ENCODE measurements around the gene SLC7A11. TPM values are rescaled to one million over a fixed set of nuclear protein-coding genes. Genes with fewer than 3 reads are reported as not detected.

SLC7A11 gene
- total RNA-seq, 2 donors from 2014 or later: 3.3 to 3.4 TPM

DNA sequence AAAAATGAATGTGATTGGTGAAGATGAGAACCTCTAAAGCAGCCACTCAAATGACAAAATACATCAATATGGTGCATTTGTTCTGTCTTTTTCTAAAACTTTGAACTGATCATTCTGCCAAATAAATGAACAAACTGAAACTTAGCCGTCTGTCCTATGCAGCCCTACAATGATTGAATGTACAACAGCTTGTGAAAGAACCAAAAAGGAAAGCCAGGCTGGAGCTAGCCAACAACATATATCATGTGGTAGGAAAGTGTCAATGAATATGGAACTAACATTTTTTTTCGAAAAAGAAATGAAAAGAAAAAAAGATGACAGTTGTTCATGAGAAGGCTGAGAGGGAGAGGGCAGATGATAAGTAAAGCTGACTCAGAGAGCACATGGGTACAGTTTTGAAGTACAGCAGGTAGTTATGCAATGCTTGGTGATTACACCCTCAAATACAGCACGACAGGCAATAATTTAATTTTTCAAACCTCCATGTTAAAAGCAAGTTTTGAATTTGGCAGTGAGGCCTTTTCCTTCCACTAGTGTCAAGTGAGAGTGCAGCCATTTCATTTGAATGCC, 21.2 kb upstream of the SLC7A11 start:
- no peaks in the 10 kb centered on the region for H3K27me3 ChIP-seq
- TF ChIP-seq POLR2A (IDR thresholded peaks at IDR 0.05): no peak
- TF ChIP-seq, protein P1, sequence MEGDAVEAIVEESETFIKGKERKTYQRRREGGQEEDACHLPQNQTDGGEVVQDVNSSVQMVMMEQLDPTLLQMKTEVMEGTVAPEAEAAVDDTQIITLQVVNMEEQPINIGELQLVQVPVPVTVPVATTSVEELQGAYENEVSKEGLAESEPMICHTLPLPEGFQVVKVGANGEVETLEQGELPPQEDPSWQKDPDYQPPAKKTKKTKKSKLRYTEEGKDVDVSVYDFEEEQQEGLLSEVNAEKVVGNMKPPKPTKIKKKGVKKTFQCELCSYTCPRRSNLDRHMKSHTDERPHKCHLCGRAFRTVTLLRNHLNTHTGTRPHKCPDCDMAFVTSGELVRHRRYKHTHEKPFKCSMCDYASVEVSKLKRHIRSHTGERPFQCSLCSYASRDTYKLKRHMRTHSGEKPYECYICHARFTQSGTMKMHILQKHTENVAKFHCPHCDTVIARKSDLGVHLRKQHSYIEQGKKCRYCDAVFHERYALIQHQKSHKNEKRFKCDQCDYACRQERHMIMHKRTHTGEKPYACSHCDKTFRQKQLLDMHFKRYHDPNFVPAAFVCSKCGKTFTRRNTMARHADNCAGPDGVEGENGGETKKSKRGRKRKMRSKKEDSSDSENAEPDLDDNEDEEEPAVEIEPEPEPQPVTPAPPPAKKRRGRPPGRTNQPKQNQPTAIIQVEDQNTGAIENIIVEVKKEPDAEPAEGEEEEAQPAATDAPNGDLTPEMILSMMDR (IDR thresholded peaks at IDR 0.05): no peak
- no peaks in the 10 kb centered on the region for H3K9me3 ChIP-seq
- intact Hi-C loops (cut with DNase I): no loop called here
- H3K27ac ChIP-seq: no peak overlapping the region
- ATAC-seq: no peak
- H3K36me3 ChIP-seq (replicated peaks in 1 of 2; ENCODE audit: insufficient read depth in 1 of 2, low read depth in 2 of 2): no peaks in the 10 kb centered on the region
- no peaks in the 10 kb centered on the region for H3K4me1 ChIP-seq
- no peak for DNase-seq
- WGBS, 2 donors: 45 to 65% methylated on average over 3 of the region's 3 CpGs
- H3K4me3 ChIP-seq: no peak overlapping the region

DNA sequence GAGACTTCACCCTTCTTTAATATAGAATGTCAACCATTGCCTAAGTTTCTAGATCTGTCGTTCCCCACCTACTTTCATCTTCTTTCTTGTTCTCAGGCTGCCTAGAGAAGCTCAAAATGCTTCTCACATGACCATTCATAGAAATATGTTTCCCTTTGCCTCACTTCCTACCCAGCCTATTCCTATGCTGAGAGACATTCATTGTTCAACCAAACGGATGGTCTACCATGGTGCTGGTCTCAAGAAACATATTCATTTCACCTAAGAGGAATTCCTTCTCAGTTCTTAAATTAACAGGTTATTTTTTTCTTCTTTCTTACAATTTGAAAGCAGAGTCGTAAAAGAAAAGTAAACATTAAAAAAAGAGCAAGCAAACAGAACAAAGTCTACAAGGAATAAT, 20.3 kb upstream of the SLC7A11 start:
- TF ChIP-seq, protein P1 (IDR thresholded peaks at IDR 0.05): no peak
- TF ChIP-seq POLR2A (IDR thresholded peaks at IDR 0.05): no peak
- H3K36me3 ChIP-seq (replicated peaks in 1 of 2; ENCODE audit: insufficient read depth in 1 of 2, low read depth in 2 of 2): no peaks in the 10 kb centered on the region
- no peaks in the 10 kb centered on the region for H3K4me1 ChIP-seq
- no peak overlapping the region for H3K27ac ChIP-seq
- 51 to 56% methylated on average over 3 of the region's 3 CpGs for WGBS, 2 donors
- intact Hi-C loops (cut with DNase I): no loop called here
- no peaks in the 10 kb centered on the region for H3K27me3 ChIP-seq
- no peaks in the 10 kb centered on the region for H3K9me3 ChIP-seq
- ATAC-seq: no peak
- DNase-seq: no peak
- H3K4me3 ChIP-seq: no peak overlapping the region

DNA sequence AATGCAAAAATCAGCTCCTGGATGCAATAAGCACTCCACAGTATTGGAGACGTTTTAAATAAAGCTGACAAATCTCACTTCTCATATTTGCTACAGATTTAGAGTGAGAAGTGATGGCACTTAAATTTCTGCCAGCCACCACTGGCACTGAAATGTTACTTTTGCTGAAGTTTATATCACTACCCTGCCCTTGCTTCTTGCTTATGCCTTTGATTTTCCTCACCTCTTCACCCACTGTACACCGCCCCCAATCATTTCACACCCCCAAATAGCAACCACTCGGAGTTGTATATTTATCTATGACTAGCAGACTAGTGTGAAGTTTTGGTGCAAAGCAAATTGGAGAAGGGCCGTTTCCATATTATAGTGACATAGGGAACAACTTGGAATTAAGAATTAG, 19.9 kb upstream of the SLC7A11 start:
- 76 to 86% methylated on average over 4 of the region's 4 CpGs for WGBS, 2 donors
- intact Hi-C loops (cut with DNase I): no loop called here
- Histone ChIP-seq H3K4me3 (no peak overlapping the region), H3K9me3 (no peaks in the 10 kb centered on the region), H3K27ac (no peak overlapping the region), H3K36me3 (replicated peaks in 1 of 2; ENCODE audit: insufficient read depth in 1 of 2, low read depth in 2 of 2) (no peaks in the 10 kb centered on the region), H3K27me3 (no peaks in the 10 kb centered on the region), H3K4me1 (no peaks in the 10 kb centered on the region)
- no peak for TF ChIP-seq POLR2A (IDR thresholded peaks at IDR 0.05)
- TF ChIP-seq, protein P1 (IDR thresholded peaks at IDR 0.05): no peak
- no peak for ATAC-seq
- no peak for DNase-seq

DNA sequence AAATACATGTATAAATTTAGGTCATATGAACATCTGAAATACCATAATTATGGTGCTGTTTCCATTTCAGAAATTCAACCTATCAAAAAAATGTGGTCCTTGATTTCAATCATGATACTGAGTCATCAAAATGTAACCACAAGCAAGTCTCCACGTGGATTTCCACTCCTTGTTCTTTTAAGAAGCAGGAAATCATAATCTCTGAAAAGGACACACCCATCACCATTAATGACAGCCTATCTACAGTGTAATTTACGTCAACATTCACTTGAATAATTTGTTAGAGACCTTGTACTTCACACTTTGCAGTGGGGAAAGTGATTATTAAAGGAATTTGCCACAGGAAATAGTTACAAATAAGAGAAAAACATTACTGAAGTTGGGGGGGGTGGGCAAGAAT, 17.7 kb upstream of the SLC7A11 start:
- Histone ChIP-seq H3K27me3 (no peaks in the 10 kb centered on the region), H3K9me3 (no peaks in the 10 kb centered on the region), H3K36me3 (replicated peaks in 1 of 2; ENCODE audit: insufficient read depth in 1 of 2, low read depth in 2 of 2) (no peaks in the 10 kb centered on the region), H3K4me1 (no peaks in the 10 kb centered on the region), H3K4me3 (no peak overlapping the region), H3K27ac (no peak overlapping the region)
- WGBS, 2 donors: 23 to 30% methylated on average over 2 of the region's 2 CpGs
- TF ChIP-seq POLR2A (IDR thresholded peaks at IDR 0.05): no peak
- TF ChIP-seq, protein P1 (IDR thresholded peaks at IDR 0.05): no peak
- ATAC-seq (no peak), DNase-seq (no peak)
- intact Hi-C loops (cut with DNase I): no loop called here

DNA sequence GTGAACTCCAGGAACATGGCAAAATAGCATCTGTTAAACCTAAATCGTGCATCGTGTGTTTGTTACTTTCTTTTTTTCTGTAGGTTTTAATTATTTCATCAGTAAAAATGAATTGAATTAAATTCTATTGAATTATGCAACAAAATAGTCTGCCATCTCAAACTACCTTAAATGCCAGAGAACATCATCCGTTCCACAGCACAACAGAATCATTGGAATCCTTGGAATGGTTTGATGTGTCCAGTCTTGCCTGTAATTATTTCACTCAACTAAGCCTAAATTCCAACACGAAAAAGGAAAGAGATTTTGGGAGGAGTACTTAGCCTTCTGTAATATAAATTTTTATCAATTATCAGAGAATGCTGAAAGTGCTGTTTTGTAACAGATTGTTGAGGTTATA, 17.1 kb upstream of the SLC7A11 start:
- no peaks in the 10 kb centered on the region for H3K9me3 ChIP-seq
- intact Hi-C loops (cut with DNase I): no loop called here
- H3K4me1 ChIP-seq: no peaks in the 10 kb centered on the region
- H3K36me3 ChIP-seq (replicated peaks in 1 of 2; ENCODE audit: insufficient read depth in 1 of 2, low read depth in 2 of 2): no peaks in the 10 kb centered on the region
- H3K27ac ChIP-seq: no peak overlapping the region
- H3K27me3 ChIP-seq: no peaks in the 10 kb centered on the region
- DNase-seq: no peak
- 59 to 69% methylated on average over 4 of the region's 4 CpGs for WGBS, 2 donors
- ATAC-seq: no peak
- TF ChIP-seq, protein P1 (IDR thresholded peaks at IDR 0.05): no peak
- no peak for TF ChIP-seq POLR2A (IDR thresholded peaks at IDR 0.05)
- no peak overlapping the region for H3K4me3 ChIP-seq

Data from body of pancreas (tissue), 4 donors.